GM19468 (cell line): Measurements from ENCODE around the gene STAM.
"Not testable (repeated sequence)": the region's sequence is repeated elsewhere in the genome, so short reads cannot be mapped to it uniquely, and the experiment has no call there.

Experiments
- ATAC-seq: cut with Tn5 transposase; IDR thresholded peaks from one replicate; pipeline ENCODE4 v1.9.1; 2021; ENCODE audit warnings: mild to moderate bottlenecking, moderate library complexity, moderate number of reproducible peaks; ENCODE audit not compliant: unreplicated experiment; ENCODE audit errors: extremely low read depth

The STAM gene

GRCh38 chr10:17643755-17644484 is at the start of gene STAM:
Gene STAM, plus strand, starts transcription at chr10:17644151. Its CDS starts 189 bp downstream, at chr10:17644340.
- ATAC-seq, result peak; percentile 57

DNA sequence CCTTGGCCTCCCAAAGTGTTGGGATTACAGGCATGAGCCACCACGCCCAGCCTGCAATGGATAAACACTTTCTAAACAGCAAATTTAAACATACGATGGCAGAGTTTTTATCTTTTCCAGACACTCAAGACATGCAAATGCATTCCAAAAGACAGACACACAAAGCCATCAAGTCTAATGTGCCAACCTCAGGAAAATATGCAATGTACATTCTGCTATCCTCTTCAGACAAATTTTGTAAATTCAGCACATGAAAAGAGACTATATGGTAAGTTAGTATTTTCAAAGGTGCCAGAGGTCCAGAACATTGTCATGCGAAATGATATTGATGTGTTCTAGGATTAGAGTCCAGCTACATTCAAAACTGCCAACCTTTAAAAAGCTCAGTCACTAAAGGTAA is 46.6 kb upstream of the STAM start:
- ATAC-seq, result no peak

DNA sequence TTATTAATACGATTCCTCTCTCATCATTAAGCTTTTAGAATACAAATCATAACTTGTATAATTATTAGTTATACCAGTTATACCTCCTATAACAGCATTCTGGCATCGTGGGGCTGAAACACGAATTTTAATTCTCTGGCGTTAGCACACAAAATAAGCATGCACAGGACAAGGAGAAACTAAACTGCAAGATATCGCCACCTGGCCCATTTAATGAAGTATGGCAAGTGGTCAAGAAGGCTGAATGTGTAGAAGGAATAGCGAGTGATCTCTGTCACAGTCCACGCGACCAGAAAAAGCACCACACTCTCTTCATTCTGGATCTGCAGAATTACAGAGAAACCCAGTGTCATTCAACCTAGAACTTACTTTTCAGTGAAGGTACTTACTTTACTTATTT is 44.9 kb upstream of the STAM start:
- no peak for ATAC-seq

- no peak for ATAC-seq
Measured at GRCh38 chr10:17605936-17606335, 38.0 kb upstream of the STAM start.

- ATAC-seq, result no peak
Measured at GRCh38 chr10:17606547-17607040, 37.4 kb upstream of the STAM start.

DNA sequence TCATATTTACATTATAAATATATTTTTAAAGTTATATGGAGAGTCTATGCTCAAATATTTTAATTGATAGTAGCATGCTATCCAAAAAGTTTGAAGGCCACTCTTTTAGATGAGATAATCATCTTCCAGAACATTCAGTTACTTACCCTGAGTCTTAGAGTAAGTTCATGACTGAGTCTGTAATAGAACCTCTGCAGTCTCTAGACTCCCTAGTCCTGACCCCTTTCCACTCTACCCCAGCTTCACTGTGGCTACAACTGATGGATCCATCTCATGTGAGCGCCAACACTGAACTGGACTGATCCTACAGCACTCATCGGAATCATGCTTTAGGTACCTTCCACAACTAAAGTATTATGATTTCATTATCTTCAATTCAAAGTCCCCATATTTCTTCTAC is 36.9 kb upstream of the STAM start:
- no peak for ATAC-seq

DNA sequence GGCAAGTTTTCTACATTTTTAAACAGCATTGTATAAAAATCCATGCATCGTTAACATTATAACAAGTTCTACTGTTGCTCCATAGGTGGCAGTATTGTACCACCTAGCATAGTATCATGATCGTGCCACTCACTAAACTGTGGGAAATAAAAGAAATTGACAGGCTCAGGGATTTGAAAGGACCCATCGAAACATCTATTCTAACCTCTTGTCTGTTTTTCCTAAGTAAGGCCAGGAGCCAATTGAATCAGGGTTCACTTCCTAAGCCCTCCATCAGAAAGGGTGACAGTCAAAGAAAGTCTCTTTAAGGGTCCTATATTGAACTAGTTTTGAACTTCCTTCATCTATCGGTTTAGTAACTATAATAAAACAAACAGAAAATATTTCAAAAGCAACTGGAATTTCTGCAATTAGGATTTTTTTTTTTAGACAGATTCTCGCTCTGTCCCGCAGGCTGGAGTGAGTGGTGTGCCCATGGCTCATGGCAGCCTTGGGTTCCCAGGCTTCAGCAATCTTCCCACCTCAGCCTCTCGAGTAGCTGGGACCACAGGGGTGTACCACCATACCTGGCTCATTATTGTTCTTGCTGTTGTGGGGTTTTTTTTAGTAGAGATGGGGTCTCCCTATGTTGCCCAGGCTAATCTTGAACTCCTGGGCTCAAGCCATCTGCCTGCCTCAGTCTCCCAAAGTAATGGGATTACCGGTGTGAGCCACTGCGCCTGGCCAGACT is 36.2 kb upstream of the STAM start:
- peak; percentile 54 for ATAC-seq

- ATAC-seq, result no peak
Measured at GRCh38 chr10:17609523-17610079, 34.4 kb upstream of the STAM start.

DNA sequence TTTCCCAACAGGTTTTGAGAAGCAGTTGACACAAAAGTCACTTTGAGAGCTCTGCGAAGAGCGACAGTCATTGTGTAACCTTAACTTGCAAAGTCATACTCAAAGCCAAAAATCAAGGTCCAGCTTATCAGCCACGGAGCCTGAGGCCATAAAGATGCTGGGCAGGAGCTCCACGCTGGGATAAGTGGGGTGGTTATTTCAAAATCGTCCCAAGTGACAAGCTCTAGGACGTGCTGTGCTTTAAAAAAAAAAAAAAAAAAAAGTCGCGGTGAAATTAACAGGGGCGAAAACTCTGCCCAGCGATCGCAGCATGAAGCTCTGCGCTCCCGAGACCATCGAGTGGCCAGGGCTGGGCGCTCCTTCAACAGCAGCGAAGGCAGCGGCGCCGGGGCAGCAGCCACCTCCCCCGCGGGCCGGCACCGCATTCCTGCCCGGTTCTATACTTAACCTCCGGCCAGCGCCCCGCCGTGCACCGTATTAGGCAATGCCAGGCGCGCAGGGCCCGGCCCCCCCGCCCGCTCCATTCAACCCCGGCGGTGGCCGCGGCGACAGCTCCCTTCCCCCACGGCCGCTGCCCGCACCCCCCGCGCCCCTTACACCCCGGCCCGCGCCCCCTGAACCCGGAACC is 27.4 kb upstream of the STAM start:
- peak; percentile 12 for ATAC-seq

DNA sequence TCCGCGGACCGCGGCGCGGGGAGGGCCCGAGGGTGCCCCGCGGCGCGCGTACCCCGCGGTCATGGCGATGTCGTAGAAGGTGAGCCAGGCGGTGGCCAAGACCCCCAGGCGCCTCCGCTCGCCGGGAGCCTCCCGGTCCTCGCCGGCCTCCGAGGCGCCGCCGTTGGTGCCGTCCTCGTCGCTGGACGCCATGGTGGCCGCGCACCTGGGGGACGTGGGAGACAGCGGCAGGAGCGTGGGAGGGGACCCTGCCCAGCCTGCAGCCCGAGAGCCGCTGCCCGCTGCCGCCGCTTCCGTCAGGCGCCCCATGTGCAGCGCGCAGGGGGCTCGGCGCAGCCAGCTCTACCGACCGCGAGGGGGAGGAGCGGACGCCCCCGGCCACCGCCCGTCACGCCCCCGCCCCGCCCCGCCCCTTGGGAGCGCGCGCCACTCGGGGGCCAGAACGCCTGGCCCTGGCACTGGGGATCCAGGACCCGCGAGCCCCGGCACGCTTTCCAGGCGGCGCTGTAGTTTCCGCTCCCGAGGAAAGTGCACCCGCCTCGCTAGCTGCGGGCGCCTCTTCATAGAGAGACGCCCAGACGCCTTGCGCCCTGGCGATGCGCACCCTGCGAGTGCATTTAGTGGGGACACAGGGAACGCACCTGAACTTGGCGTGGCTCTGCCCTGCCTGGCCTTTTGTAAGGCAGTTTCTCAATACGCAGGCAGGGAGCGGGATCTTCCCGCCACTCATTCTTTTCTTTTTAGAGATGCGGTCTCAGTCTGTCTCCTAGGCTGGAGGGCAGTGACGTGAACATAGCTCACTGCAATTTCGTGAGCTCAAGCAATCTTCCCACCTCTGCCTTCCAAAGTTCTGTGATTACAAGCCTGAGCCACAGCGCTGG is 26.7 kb upstream of the STAM start, which contains the start of gene HACD1:
TSS of gene HACD1 (minus strand) at position 344 of the 881 bp plus-strand sequence. CDS start at position 309, 35 bp downstream.
- ATAC-seq, result peak; percentile 28

DNA sequence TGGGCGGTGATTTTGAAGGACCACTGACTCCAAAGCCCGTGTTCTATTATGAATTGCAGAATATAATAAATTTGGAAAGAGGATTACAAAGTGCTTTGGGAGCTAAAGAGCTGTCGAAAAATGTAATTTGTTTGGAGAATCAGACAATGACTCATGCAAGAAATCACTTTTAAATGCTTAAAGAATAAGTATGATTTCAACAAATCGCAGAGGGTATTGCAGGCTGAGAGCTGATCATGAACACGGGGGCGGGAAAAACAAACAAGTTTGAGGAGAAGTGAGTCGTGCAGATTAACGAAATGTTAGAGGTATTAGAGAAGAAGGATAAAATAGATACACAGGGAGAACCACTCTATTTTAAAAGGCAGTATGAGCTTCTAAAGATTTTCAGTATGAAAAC is 21.9 kb upstream of the STAM start:
- no peak for ATAC-seq

GRCh38 chr10:17624996-17625395 is 19.0 kb upstream of the STAM start:
- no peak for ATAC-seq

DNA sequence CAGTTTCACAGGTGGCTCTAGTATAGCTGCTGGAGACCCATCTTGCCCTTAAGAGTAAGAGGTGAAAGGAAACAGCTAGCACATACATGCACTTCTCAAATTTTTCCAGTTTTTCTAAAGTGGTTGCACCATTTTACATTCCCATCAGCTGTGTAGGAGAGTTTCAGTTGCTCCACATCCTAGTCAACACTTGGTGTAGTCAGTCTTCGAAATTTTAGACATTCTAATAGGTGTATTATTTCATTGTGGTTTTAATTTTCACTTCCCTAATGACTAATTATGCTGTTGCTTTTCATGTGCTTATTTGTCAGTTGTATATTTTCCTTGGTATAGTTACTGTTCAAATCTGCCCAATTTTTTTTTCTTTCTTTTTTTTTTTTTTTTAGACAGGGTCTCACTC is 17.3 kb upstream of the STAM start:
- no peak for ATAC-seq

GRCh38 chr10:17632590-17632989 is 11.4 kb upstream of the STAM start:
- ATAC-seq, result not testable (repeated sequence)

DNA sequence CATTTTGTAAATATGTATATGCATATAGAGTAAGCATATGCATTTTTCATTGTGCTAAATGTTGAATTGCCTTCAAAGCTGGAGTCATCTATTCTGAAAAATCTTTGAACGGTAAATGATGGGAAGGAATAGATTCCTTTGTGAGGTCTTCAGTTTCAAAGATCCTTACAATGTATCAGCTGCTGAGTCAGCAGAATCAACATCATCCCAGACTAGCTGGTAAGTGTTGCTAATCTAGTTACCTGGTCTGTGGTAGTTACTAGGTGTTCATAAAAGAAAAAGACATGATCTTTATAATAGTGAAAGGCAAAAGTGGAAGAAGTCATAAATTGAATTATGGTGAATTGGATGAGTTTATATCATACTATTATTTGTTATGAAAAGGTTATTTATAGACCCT is 10.6 kb upstream of the STAM start:
- ATAC-seq, result no peak

DNA sequence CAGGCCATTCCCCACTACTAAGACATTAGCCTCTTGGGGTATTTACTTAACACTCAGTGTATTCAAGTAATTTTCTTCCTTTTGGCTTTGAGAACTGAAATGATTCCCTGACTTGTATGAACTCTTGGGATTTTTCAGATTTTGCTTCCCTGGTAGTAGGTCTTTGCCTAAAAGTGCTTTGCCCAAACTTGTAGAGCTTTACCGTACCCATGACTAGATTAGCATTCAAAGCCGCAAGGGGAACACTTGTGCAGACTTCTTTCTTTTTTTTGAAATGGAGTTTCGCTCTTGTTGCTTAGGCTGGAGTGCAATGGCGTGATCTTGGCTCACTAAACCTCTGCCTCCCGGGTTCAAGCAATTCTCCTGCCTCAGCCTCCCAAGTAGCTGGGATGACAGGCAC is 6.1 kb upstream of the STAM start:
- no peak for ATAC-seq

- ATAC-seq, result no peak
Measured at GRCh38 chr10:17640331-17640816, 3.6 kb upstream of the STAM start.

GRCh38 chr10:17643339-17643754 is 604 bp upstream of the STAM start:
- ATAC-seq, result peak; percentile 3

DNA sequence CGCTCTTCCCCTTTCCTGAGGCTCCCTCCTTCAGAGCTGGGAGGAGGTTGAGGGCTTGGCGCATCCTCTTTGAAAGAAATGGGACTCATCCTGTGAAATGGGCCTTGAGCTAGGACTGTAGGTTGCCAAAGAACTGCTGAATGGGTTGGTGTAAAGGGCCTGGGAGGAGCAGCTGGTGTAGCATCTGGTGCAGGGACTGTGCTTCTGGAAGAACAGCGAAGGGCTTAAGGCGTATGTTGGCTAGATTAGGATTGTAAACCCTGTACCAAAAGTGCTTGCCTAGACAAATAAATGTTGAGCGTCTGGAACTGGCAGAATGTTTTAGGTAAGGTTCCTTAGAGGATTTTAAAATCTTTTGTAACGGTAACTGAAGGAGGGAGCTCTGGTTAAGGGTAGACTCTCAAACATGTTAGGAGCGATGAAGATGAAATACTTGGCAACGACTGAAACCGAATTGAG is 563 bp downstream of the STAM start:
- no peak for ATAC-seq
